ENCODE data around the gene CHCHD3.

The CHCHD3 gene

GRCh38 chr7:132857703-132858102 lies 224.2 kb downstream of the CHCHD3 start:
- DNase-seq: no peak

GRCh38 chr7:132857031-132857430 lies 224.9 kb downstream of the CHCHD3 start:
- no peak for DNase-seq

GRCh38 chr7:132856416-132856815 lies 225.5 kb downstream of the CHCHD3 start:
- DNase-seq: no peak

GRCh38 chr7:132855901-132856300 lies 226.0 kb downstream of the CHCHD3 start:
- DNase-seq: no peak

GRCh38 chr7:132854238-132854637 lies 227.7 kb downstream of the CHCHD3 start:
- DNase-seq: no peak

- no peak for DNase-seq
Measured at GRCh38 chr7:132847376-132847775, 234.5 kb downstream of the CHCHD3 start.

- no peak for DNase-seq
Measured at GRCh38 chr7:132846086-132846485, 235.8 kb downstream of the CHCHD3 start.

GRCh38 chr7:132842478-132842877 lies 239.4 kb downstream of the CHCHD3 start:
- DNase-seq: no peak

- DNase-seq: no peak
Measured at GRCh38 chr7:132840199-132840598, 241.7 kb downstream of the CHCHD3 start.

GRCh38 chr7:132838313-132838712 lies 243.6 kb downstream of the CHCHD3 start:
- no peak for DNase-seq

- DNase-seq: no peak
Measured at GRCh38 chr7:132837529-132837928, 244.4 kb downstream of the CHCHD3 start.

GRCh38 chr7:132836746-132837145 lies 245.1 kb downstream of the CHCHD3 start:
- DNase-seq: no peak

GRCh38 chr7:132830941-132831340 lies 250.9 kb downstream of the CHCHD3 start:
- no peak for DNase-seq

GRCh38 chr7:132828502-132828901 lies 253.4 kb downstream of the CHCHD3 start:
- DNase-seq: no peak

GRCh38 chr7:132825932-132826835 lies 255.7 kb downstream of the CHCHD3 start:
- DNase-seq: no peak

GRCh38 chr7:132825222-132825621 lies 256.7 kb downstream of the CHCHD3 start:
- no peak for DNase-seq

- DNase-seq: no peak
Measured at GRCh38 chr7:132819648-132820047, 262.2 kb downstream of the CHCHD3 start.

GRCh38 chr7:132817949-132818348 lies 263.9 kb downstream of the CHCHD3 start:
- DNase-seq: no peak

- DNase-seq: no peak
Measured at GRCh38 chr7:132815696-132816311, 266.1 kb downstream of the CHCHD3 start.

- DNase-seq: no peak
Measured at GRCh38 chr7:132815130-132815529, 266.8 kb downstream of the CHCHD3 start.

- DNase-seq: no peak
Measured at GRCh38 chr7:132810561-132810960, 271.3 kb downstream of the CHCHD3 start.

- no peak for DNase-seq
Measured at GRCh38 chr7:132806834-132807233, 275.1 kb downstream of the CHCHD3 start.

GRCh38 chr7:132805766-132806165 lies 276.1 kb downstream of the CHCHD3 start:
- no peak for DNase-seq

GRCh38 chr7:132804849-132805485 lies 276.9 kb downstream of the CHCHD3 start:
- DNase-seq: no peak

All from stimulated activated CD4-positive, alpha-beta T cell treated with anti-CD3 and anti-CD28 coated beads, Interleukin-1b, Interleukin-23, amount 100 ng/mL, for 48 hours (primary cell).